K562 (cell line): Measurements from ENCODE around the gene FOXK2.

Experiments used
- CBFB ChIP-seq: sonication (generic); formaldehyde crosslinking; IDR thresholded peaks from 2 replicates; pipeline ENCODE4 v1.4.0; 2020; ENCODE audit warnings: mild to moderate bottlenecking, missing genetic modification reagents
- E4F1 ChIP-seq: fragments of 250-450 bp; sonication (Bioruptor Pico); IDR thresholded peaks from 2 replicates; pipeline ENCODE4 v1.5.0; 2021; ENCODE audit warnings: mild to moderate bottlenecking, borderline replicate concordance
- ESRRA ChIP-seq: fragments of 450-650 bp; IDR thresholded peaks from 2 replicates; pipeline ENCODE4 v1.6.1; 2014; ENCODE audit warnings: low read depth, mild to moderate bottlenecking, moderate library complexity, borderline replicate concordance
- MAX ChIP-seq: sonication (generic); formaldehyde crosslinking; IDR thresholded peaks from 2 replicates; pipeline ENCODE4 v1.9.0; 2022; ENCODE audit warnings: mild to moderate bottlenecking, missing genetic modification reagents
- PHF8 ChIP-seq: fragments of 200-600 bp; sonication (generic); IDR thresholded peaks from 2 replicates; pipeline ENCODE4 v1.6.1; 2012; ENCODE audit warnings: mixed run types, mild to moderate bottlenecking, inconsistent platforms, low read length, moderate library complexity, borderline replicate concordance
- POLR2A ChIP-seq: fragments of 450-650 bp; conservative IDR thresholded peaks from 2 replicates; pipeline ENCODE4 v1.6.1; 2016
- ZNF12 ChIP-seq: sonication (generic); formaldehyde crosslinking; IDR thresholded peaks from 2 replicates; pipeline ENCODE4 v1.4.0; 2020; ENCODE audit warnings: mild to moderate bottlenecking, missing genetic modification reagents
- ZNF707 ChIP-seq: fragments of 250-450 bp; sonication (Bioruptor Pico); conservative IDR thresholded peaks from 2 replicates; pipeline ENCODE4 v1.8.0; 2022; ENCODE audit warnings: inconsistent platforms, mild to moderate bottlenecking, moderate library complexity

- no peak for TF ChIP-seq PHF8
- no peak for TF ChIP-seq E4F1
- no peak for TF ChIP-seq ZNF707
- no peak for TF ChIP-seq MAX (CRISPR knock-in tag)
- no peak for TF ChIP-seq ZNF12 (CRISPR knock-in tag)
- no peak for TF ChIP-seq ESRRA
- no peak for TF ChIP-seq CBFB (CRISPR knock-in tag)
- no peak for TF ChIP-seq POLR2A
Measured at GRCh38 chr17:82545071-82545462, 25.5 kb downstream of the FOXK2 start.
